ENCODE data around the gene ZNF813. TPM values are rescaled to one million over a fixed set of nuclear protein-coding genes. Genes with fewer than 3 reads are reported as not detected.

Gene ZNF813
- total RNA-seq, 2 experiments from 2014 or later, result 6.0 to 7.8 TPM

- H3K27me3 Mint-ChIP-seq, result no peaks in the 10 kb centered on the region
- TF ChIP-seq CTCF (IDR thresholded peaks at IDR 0.05), result no peak
- POLR2A ChIA-PET, result no interaction called here
- CTCF ChIA-PET, result interaction anchor here (1.3 kb wide), 1 partner anchor 506 kb away, joined by 3 read pairs; no protein-coding TSS in a partner anchor
- H3K9me3 Mint-ChIP-seq, result peaks cover 8% of the 10 kb centered on the region
- no peak overlapping the region for H3K27ac Mint-ChIP-seq
- DNase-seq (no peak), ATAC-seq (no peak)
- peaks cover 20% of the 10 kb centered on the region for H3K4me1 Mint-ChIP-seq (ENCODE audit: low read depth)
- peaks cover 26% of the 10 kb centered on the region for H3K36me3 Mint-ChIP-seq (ENCODE audit: low read depth)
- no peak overlapping the region for H3K4me3 Mint-ChIP-seq
- intact Hi-C loops (cut with micrococcal nuclease), result no loop called here
These were observed 50.6 kb downstream of the ZNF813 start for GRCh38 chr19:53518121-53518520.

- H3K27me3 Mint-ChIP-seq, result no peaks in the 10 kb centered on the region
- peaks cover 8% of the 10 kb centered on the region for H3K9me3 Mint-ChIP-seq
- intact Hi-C loops (cut with micrococcal nuclease), result no loop called here
- peaks cover 31% of the 10 kb centered on the region for H3K36me3 Mint-ChIP-seq (ENCODE audit: low read depth)
- no peak for TF ChIP-seq CTCF (IDR thresholded peaks at IDR 0.05)
- ATAC-seq (no peak), DNase-seq (no peak)
- ChIA-PET CTCF (no interaction called here), POLR2A (no interaction called here)
- peaks cover 20% of the 10 kb centered on the region for H3K4me1 Mint-ChIP-seq (ENCODE audit: low read depth)
- no peak overlapping the region for H3K4me3 Mint-ChIP-seq
- H3K27ac Mint-ChIP-seq, result no peak overlapping the region
These were observed 51.2 kb downstream of the ZNF813 start for GRCh38 chr19:53518716-53519115.

DNA sequence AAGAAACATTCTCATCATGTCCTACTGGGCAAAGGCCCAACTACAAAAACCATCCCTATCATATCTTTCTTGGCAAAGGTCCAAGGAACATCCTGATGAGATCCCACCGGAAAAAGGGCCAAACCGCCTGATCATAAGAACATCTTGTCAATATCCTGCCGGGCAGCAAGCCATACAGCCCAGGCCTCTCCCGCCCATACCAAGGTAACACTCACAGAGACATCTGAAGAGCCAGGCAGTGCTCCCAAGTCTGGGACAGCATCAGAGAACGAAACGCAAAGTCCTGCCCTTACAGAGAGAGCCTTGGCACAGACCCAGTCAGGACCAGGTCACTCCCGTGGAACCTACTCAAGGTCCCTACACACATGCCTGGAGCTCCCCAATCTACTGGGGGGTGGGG lies 51.9 kb downstream of the ZNF813 start:
- Mint-ChIP-seq H3K36me3 (ENCODE audit: low read depth) (peaks cover 38% of the 10 kb centered on the region), H3K9me3 (peaks cover 8% of the 10 kb centered on the region), H3K4me3 (peak overlapping the region; percentile 14), H3K4me1 (ENCODE audit: low read depth) (peaks cover 20% of the 10 kb centered on the region), H3K27ac (peak overlapping the region; percentile 46), H3K27me3 (no peaks in the 10 kb centered on the region)
- intact Hi-C loops (cut with micrococcal nuclease), result no loop called here
- ChIA-PET POLR2A (interaction anchor here (2.2 kb wide), 1 partner anchor 18 kb away, joined by 13 read pairs; the partner anchor contains the start of gene ZNF331), CTCF (no interaction called here)
- TF ChIP-seq CTCF (IDR thresholded peaks at IDR 0.05), result no peak
- DNase-seq (no peak), ATAC-seq (no peak)

DNA sequence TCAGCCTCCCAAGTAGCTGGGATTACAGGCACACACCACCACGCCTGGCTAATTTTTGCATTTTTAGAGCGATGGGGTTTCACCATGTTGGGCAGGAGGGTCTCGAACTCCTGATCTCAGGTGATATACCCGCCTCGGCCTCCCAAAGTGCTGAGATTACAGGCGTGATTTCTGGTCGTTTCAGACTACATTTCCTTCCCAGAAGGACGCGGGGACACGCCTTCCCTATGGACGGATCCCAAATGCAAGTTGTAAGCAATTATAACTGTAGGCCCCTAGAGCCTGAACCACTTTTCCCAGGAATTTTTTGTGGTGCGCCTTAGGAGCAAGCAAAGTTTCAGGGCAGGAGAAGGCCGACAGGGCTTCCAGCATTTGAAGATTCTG lies 52.6 kb downstream of the ZNF813 start:
- Mint-ChIP-seq H3K36me3 (ENCODE audit: low read depth) (peaks cover 44% of the 10 kb centered on the region), H3K9me3 (peaks cover 8% of the 10 kb centered on the region), H3K27me3 (no peaks in the 10 kb centered on the region), H3K4me3 (peak overlapping the region; percentile 100), H3K4me1 (ENCODE audit: low read depth) (peaks cover 20% of the 10 kb centered on the region), H3K27ac (peak overlapping the region; percentile 94)
- TF ChIP-seq CTCF (IDR thresholded peaks at IDR 0.05), result no peak
- no peak for ATAC-seq
- ChIA-PET POLR2A (interaction anchor here (0.9 to 2.2 kb wide), 3 partner anchors 17 to 95 kb away, joined by 3 to 13 read pairs (median 3); partner anchors contain the start of gene ZNF331), CTCF (interaction anchor here (1.1 to 1.4 kb wide), 3 partner anchors 16 to 325 kb away, joined by 3 read pairs; no protein-coding TSS in a partner anchor)
- intact Hi-C loops (cut with micrococcal nuclease), result no loop called here
- DNase-seq, result no peak

GRCh38 chr19:53520547-53521372 lies 53.2 kb downstream of the ZNF813 start:
- TF ChIP-seq CTCF (IDR thresholded peaks at IDR 0.05), result no peak
- intact Hi-C loops (cut with micrococcal nuclease), result no loop called here
- Mint-ChIP-seq H3K9me3 (peaks cover 13% of the 10 kb centered on the region), H3K4me3 (peak overlapping the region; percentile 100), H3K27ac (peak overlapping the region; percentile 94), H3K36me3 (ENCODE audit: low read depth) (peaks cover 50% of the 10 kb centered on the region), H3K27me3 (no peaks in the 10 kb centered on the region), H3K4me1 (ENCODE audit: low read depth) (peaks cover 20% of the 10 kb centered on the region)
- POLR2A ChIA-PET, result interaction anchor here (0.6 to 2.2 kb wide), 6 partner anchors 17 to 126 kb away, joined by 3 to 13 read pairs (median 3); partner anchors contain the start of gene ZNF331
- CTCF ChIA-PET, result interaction anchor here (1.1 to 1.4 kb wide), 3 partner anchors 16 to 326 kb away, joined by 3 read pairs; no protein-coding TSS in a partner anchor
- DNase-seq, result peak; percentile 94
- ATAC-seq, result peak; percentile 97
